Measurements from ENCODE around the gene REPS1. TPM values are rescaled to one million over a fixed set of nuclear protein-coding genes. Genes with fewer than 3 reads are reported as not detected.

REPS1 gene
- total and polyA plus RNA-seq, 2 donors (not counting 1 experiment from before 2014, with no cell fraction given): 38.1 to 57.1 TPM

DNA sequence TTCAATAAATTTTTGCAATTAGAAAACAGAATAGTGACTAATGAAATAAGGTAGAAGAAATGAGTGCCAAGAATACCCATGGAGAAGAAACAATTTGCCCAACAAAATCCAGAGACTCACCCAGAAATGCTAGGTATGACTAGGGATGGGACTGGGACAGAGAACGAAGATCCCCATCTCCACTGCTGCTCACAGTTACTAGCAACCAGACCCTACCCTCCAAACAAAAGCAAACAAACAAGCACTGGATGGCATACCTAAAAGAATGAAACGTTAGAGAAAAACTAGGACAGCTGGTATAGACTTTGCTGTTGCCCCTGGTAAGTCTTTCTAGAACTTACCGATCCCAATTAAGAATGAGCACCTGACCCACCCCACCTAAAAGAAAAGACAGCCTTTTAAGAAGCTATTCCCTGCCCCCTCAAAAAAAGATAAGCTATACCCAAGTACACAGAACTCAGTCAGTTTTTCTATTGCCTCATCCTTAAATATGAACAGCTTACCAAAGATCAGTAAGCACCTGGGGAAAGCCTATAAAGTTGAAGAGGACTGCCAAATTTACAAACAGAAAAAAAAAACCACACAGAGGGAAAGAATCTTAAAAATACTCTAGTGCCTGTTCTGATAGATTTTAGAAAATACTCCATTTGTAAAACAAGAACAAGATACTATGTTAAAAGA, 31.7 kb downstream of the REPS1 start:
- Histone ChIP-seq H3K4me2 (replicated peaks; ENCODE audit: low read depth, low read length, poor library complexity, severe bottlenecking) (no peak overlapping the region), H4K20me1 (ENCODE audit: control insufficient read depth, insufficient read depth, low read length, poor library complexity, severe bottlenecking) (peaks cover 63% of the 10 kb centered on the region), H3K27ac (ENCODE audit: low read length in 2 of 2) (no peak overlapping the region), H3K27me3 (replicated peaks in 1 of 4; ENCODE audit: control extremely low read depth in 1 of 4, control insufficient read depth in 3 of 4, insufficient read depth in 4 of 4, low read length in 3 of 4) (no peaks in the 10 kb centered on the region), H2AFZ (ENCODE audit: insufficient read depth, low read depth, low read length, poor library complexity, severe bottlenecking) (no peak overlapping the region), H3K4me3 (ENCODE audit: control extremely low read depth in 1 of 5, extremely low read depth in 1 of 5, insufficient read depth in 1 of 5, low read depth in 2 of 5, low read length in 4 of 5) (no peak overlapping the region), H3K36me3 (replicated peaks in 1 of 2; ENCODE audit: control extremely low read depth in 1 of 2, control insufficient read depth in 1 of 2, extremely low read depth in 1 of 2, insufficient read depth in 2 of 2, low read length in 1 of 2) (no peaks in the 10 kb centered on the region), H3K79me2 (ENCODE audit: control insufficient read depth, insufficient read depth, low read length) (peaks cover 91% of the 10 kb centered on the region), H3K9ac (ENCODE audit: low read length) (no peak overlapping the region), H3K4me1 (ENCODE audit: control insufficient read depth in 2 of 2, insufficient read depth in 2 of 2, low read length in 2 of 2) (peaks cover 10 to 22% of the 10 kb centered on the region in 2 donors), H3K9me3 (ENCODE audit: control extremely low read depth in 1 of 3, control insufficient read depth in 2 of 3, insufficient read depth in 1 of 3, low read length in 2 of 3) (no peaks in the 10 kb centered on the region)
- H3K27ac Mint-ChIP-seq: no peak overlapping the region
- ChIA-PET POLR2A (no interaction called here), CTCF (interaction anchor here (0.6 to 1.2 kb wide), 3 partner anchors 9 to 170 kb away, joined by 3 read pairs; partner anchors contain the start of gene REPS1)
- intact Hi-C loops (cut with micrococcal nuclease): no loop called here
- no peak for ATAC-seq (ENCODE audit: low read depth)
- no peak overlapping the region for H3K4me3 Mint-ChIP-seq
- 100% methylated on average over 2 of the region's 3 CpGs for WGBS (ENCODE audit: insufficient coverage)
- no peak for DNase-seq
- H3K27me3 Mint-ChIP-seq: no peaks in the 10 kb centered on the region
- peaks cover 4% of the 10 kb centered on the region for H3K9me3 Mint-ChIP-seq (ENCODE audit: insufficient read depth)
- TF ChIP-seq, protein P1, sequence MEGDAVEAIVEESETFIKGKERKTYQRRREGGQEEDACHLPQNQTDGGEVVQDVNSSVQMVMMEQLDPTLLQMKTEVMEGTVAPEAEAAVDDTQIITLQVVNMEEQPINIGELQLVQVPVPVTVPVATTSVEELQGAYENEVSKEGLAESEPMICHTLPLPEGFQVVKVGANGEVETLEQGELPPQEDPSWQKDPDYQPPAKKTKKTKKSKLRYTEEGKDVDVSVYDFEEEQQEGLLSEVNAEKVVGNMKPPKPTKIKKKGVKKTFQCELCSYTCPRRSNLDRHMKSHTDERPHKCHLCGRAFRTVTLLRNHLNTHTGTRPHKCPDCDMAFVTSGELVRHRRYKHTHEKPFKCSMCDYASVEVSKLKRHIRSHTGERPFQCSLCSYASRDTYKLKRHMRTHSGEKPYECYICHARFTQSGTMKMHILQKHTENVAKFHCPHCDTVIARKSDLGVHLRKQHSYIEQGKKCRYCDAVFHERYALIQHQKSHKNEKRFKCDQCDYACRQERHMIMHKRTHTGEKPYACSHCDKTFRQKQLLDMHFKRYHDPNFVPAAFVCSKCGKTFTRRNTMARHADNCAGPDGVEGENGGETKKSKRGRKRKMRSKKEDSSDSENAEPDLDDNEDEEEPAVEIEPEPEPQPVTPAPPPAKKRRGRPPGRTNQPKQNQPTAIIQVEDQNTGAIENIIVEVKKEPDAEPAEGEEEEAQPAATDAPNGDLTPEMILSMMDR (IDR thresholded peaks at IDR 0.05): no peak
- TF ChIP-seq EZH2 (IDR thresholded peaks at IDR 0.05; ENCODE audit: borderline replicate concordance, insufficient read depth, low read depth, low read length, poor library complexity, severe bottlenecking): no peak
- peaks cover 57% of the 10 kb centered on the region for H3K4me1 Mint-ChIP-seq

DNA sequence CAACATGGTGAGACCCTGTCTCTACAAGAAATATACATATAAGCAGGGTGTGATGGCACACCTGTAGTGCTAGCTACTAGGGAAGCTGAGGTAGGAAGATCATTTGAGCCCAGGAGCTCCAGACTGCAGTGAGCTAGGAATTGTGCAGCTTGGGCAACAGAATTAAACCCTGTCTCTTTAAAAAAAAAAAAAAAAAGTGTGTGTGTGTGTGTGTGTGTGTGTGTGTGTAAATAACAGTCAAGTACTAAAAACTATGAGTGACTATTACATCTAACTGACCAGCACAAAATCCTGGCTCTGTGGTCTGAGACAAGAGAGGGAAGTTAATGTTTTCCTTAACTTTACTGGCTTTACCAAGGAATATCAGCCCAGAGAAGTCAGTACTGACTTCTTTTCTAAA, 32.8 kb downstream of the REPS1 start:
- H3K9me3 ChIP-seq (ENCODE audit: control extremely low read depth in 1 of 3, control insufficient read depth in 2 of 3, insufficient read depth in 1 of 3, low read length in 2 of 3): no peaks in the 10 kb centered on the region
- no peak for ATAC-seq (ENCODE audit: low read depth)
- intact Hi-C loops (cut with micrococcal nuclease): no loop called here
- peaks cover 57% of the 10 kb centered on the region for H3K4me1 Mint-ChIP-seq
- H3K27me3 ChIP-seq (replicated peaks in 1 of 4; ENCODE audit: control extremely low read depth in 1 of 4, control insufficient read depth in 3 of 4, insufficient read depth in 4 of 4, low read length in 3 of 4): no peaks in the 10 kb centered on the region
- H3K79me2 ChIP-seq (ENCODE audit: control insufficient read depth, insufficient read depth, low read length): peaks cover 80% of the 10 kb centered on the region
- H3K4me2 ChIP-seq (replicated peaks; ENCODE audit: low read depth, low read length, poor library complexity, severe bottlenecking): no peak overlapping the region
- H3K36me3 ChIP-seq (replicated peaks in 1 of 2; ENCODE audit: control extremely low read depth in 1 of 2, control insufficient read depth in 1 of 2, extremely low read depth in 1 of 2, insufficient read depth in 2 of 2, low read length in 1 of 2): no peaks in the 10 kb centered on the region
- TF ChIP-seq, protein P1 (IDR thresholded peaks at IDR 0.05): no peak
- no peak for TF ChIP-seq EZH2 (IDR thresholded peaks at IDR 0.05; ENCODE audit: borderline replicate concordance, insufficient read depth, low read depth, low read length, poor library complexity, severe bottlenecking)
- H3K4me3 ChIP-seq (ENCODE audit: control extremely low read depth in 1 of 5, extremely low read depth in 1 of 5, insufficient read depth in 1 of 5, low read depth in 2 of 5, low read length in 4 of 5): no peak overlapping the region
- no peak overlapping the region for H3K9ac ChIP-seq (ENCODE audit: low read length)
- H4K20me1 ChIP-seq (ENCODE audit: control insufficient read depth, insufficient read depth, low read length, poor library complexity, severe bottlenecking): peaks cover 58% of the 10 kb centered on the region
- no peak overlapping the region for H3K27ac Mint-ChIP-seq
- no peak for DNase-seq
- H2AFZ ChIP-seq (ENCODE audit: insufficient read depth, low read depth, low read length, poor library complexity, severe bottlenecking): no peak overlapping the region
- H3K4me1 ChIP-seq (ENCODE audit: control insufficient read depth in 2 of 2, insufficient read depth in 2 of 2, low read length in 2 of 2): peaks cover 10 to 22% of the 10 kb centered on the region in 2 donors
- H3K4me3 Mint-ChIP-seq: no peak overlapping the region
- no peak overlapping the region for H3K27ac ChIP-seq (ENCODE audit: low read length in 2 of 2)
- ChIA-PET POLR2A (no interaction called here), CTCF (no interaction called here)
- H3K27me3 Mint-ChIP-seq: no peaks in the 10 kb centered on the region
- peaks cover 4% of the 10 kb centered on the region for H3K9me3 Mint-ChIP-seq (ENCODE audit: insufficient read depth)
